GM21786 (cell line): Measurements from ENCODE around the gene ZNF316.
"Not testable (repeated sequence)": the region's sequence is repeated elsewhere in the genome, so short reads cannot be mapped to it uniquely, and the experiment has no call there.

Experiments used
- ATAC-seq: cut with Tn5 transposase; IDR thresholded peaks from one replicate; pipeline ENCODE4 v1.9.1; 2021; ENCODE audit not compliant: unreplicated experiment

Gene ZNF316

DNA sequence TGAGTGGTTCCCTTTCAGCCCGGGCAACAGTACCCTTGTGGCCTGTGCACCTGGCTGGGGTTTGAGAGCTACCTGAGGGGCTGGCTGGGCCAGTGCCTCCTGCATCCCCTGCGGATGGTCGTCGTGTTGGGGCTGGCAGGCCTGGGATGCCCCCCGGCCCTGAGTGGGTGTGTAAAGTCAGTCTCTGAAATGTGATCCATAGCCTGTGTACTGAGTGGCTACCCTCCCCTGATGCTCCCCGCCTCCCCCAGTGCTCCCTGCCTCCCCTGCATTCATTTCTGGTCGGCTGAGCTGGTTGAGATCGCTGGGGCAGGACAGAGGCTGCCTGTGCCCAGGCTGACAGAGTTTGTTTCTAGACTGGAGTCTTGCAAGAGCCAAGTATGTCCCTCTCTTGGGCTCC, 9.3 kb downstream of the ZNF316 start:
- ATAC-seq, result no peak

- ATAC-seq, result no peak
Measured at GRCh38 chr7:6647080-6647479, 10.0 kb downstream of the ZNF316 start.

- no peak for ATAC-seq
Measured at GRCh38 chr7:6647541-6647940, 10.4 kb downstream of the ZNF316 start.

GRCh38 chr7:6648066-6648814, 11.1 kb downstream of the ZNF316 start:
- no peak for ATAC-seq

GRCh38 chr7:6648815-6649104, 11.6 kb downstream of the ZNF316 start:
- ATAC-seq, result no peak

- no peak for ATAC-seq
Measured at GRCh38 chr7:6649241-6649961, 12.3 kb downstream of the ZNF316 start.

DNA sequence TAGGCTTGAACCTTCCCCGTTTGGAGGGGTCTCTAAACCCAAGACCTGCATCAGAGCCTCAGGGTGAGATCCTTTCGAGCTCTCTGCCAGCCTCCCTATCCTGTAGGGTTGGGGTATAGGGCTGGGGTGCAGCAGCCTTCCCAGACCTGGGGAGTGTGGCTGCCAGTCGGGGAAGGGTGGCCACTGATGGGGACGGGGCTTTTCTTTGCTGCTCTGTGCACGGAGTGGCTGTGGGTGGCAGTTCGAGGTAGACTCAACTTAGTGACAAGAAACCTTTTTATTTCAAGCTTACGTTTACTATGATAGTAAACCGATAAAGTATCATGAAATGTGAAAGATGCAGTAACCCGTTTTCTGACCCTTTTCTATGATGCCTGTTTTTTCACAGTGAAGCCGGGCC, 13.0 kb downstream of the ZNF316 start:
- no peak for ATAC-seq

DNA sequence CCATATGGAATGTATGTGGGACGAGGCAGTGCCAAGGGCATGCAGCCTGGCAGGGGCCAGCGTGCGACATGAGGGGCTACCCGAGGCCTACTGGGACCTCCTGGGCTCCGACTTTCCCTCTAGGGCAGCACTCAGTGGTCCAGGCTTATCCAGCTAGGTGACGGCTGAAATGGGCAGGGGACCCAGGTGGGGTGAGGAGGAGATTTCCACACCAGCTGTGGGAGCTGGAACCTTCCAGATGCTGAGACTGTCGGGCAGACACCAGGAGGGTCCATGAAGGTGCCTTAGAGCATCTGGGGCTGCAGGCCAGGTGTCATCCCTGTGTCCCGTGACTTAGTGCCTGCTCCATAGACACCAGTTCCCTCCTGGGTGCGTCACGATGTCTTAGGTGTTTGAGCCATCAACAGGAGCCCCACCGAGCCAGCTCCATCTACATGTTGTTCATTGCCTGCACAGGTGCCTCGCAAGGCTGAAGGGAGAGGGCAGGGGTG, 13.4 kb downstream of the ZNF316 start:
- no peak for ATAC-seq

DNA sequence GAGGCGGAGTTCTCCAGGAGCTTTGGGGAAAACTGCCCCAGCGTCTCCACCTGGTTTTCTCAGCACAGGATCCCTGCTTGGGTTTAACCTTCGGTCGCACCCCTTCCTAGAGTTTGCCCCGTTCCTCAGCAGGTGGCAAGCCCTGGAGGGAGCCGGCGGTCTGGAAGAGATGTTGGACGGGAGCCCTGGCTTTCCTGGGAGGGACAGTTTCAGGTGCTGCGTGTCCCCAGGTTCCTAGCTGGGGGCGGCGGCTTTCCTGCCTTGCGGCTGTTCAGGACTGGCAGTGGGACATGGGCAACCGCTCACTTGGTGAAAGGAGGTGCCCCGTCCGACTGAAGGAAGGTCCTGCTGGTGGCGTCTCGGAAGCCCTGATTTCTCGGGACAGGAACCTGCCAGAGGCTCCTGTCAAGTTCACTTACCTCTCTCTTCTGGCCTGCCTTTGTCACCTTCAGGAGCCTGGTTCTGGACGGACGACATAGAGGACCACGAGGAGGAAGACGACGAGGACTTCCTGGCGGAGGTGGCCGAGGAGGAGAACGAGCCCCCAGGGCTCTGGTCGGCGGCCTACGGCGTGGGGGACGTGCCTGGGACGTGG, 14.8 kb downstream of the ZNF316 start:
- no peak for ATAC-seq

- no peak for ATAC-seq
Measured at GRCh38 chr7:6652446-6653011, 15.4 kb downstream of the ZNF316 start.

GRCh38 chr7:6653071-6654003, 16.2 kb downstream of the ZNF316 start:
- ATAC-seq, result no peak

GRCh38 chr7:6654113-6654841, 17.2 kb downstream of the ZNF316 start:
- ATAC-seq, result no peak

DNA sequence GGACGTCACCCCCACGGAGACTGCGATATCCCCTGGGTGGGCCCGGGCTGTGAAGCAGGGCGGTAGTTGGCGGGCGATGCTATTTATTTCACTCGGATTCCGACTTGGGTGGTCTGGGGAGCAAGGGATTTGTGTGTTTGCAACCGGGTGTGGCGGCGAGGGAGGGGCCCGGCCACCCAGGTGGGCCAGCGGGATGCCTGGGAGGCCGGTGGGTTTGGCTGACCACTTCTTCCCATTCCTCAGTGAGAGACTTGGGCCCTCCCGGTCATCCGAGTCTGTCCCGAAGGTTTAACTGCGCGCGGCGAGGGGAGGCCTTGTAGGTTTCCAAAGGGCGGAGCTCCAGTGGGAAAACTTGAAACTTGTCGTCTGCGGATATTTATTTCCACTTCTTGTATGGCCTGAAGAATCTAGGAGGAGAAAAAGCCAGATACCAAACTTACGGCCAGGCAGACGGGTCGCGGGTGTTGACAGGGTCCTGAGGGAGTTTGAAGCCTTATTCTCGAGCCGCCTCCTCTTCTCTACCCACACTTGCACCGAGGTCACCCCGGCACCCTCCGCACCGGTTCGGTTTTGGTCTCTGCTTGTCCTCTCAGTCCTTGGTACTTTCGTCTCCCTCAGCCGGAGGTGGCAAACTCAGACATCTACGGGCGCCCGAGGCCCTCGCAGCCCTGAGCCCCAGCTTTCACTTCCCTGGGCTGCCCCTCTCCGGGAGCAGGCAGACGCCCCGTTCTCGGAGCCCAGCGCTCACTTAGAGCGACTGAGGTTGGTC, 17.9 kb downstream of the ZNF316 start:
- ATAC-seq, result no peak

- no peak for ATAC-seq
Measured at GRCh38 chr7:6655636-6656385, 18.7 kb downstream of the ZNF316 start.

- ATAC-seq, result no peak
Measured at GRCh38 chr7:6656413-6656812, 19.3 kb downstream of the ZNF316 start.

GRCh38 chr7:6658618-6659345, 21.7 kb downstream of the ZNF316 start:
- ATAC-seq, result no peak

GRCh38 chr7:6670851-6671250, 33.7 kb downstream of the ZNF316 start:
- not testable (repeated sequence) for ATAC-seq

- ATAC-seq, result no peak
Measured at GRCh38 chr7:6675807-6676405, 38.8 kb downstream of the ZNF316 start.
